ENCODE data around the gene FAM184A. TPM values are rescaled to one million over a fixed set of nuclear protein-coding genes. Genes with fewer than 3 reads are reported as not detected.

FAM184A gene
- polyA plus RNA-seq, 1 experiment, result 0.02 TPM

DNA sequence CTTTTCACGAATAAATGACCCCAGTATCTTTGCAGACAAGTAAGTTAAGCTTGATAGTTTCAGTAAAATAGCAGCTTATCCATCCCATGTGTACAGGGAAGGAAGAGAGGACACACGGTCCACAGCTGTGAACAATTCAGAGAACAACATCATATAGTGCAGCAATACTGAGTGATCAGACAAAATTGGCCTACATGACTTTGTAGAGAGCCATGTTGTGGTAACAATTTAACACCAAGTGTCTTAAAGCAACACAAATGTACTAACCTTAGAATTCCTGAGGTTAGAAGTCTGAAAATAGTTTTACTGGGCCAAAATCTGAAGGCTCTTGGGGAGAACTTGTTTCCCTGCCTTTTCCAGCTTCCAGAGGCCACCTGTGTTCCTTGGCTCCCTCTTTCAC is 12.5 kb downstream of the FAM184A start:
- H3K4me3 ChIP-seq (ENCODE audit: low read depth, low read length), result no peak overlapping the region
- no peaks in the 10 kb centered on the region for H3K9me3 ChIP-seq (ENCODE audit: control insufficient read depth, insufficient read depth, low read length)
- POLR2A ChIA-PET, result no interaction called here
- CTCF ChIA-PET, result no interaction called here
- DNase-seq (ENCODE audit: low read depth, low spot score), result no peak
- H3K27ac ChIP-seq (ENCODE audit: low read depth, low read length), result no peak overlapping the region
- TF ChIP-seq, protein P1, sequence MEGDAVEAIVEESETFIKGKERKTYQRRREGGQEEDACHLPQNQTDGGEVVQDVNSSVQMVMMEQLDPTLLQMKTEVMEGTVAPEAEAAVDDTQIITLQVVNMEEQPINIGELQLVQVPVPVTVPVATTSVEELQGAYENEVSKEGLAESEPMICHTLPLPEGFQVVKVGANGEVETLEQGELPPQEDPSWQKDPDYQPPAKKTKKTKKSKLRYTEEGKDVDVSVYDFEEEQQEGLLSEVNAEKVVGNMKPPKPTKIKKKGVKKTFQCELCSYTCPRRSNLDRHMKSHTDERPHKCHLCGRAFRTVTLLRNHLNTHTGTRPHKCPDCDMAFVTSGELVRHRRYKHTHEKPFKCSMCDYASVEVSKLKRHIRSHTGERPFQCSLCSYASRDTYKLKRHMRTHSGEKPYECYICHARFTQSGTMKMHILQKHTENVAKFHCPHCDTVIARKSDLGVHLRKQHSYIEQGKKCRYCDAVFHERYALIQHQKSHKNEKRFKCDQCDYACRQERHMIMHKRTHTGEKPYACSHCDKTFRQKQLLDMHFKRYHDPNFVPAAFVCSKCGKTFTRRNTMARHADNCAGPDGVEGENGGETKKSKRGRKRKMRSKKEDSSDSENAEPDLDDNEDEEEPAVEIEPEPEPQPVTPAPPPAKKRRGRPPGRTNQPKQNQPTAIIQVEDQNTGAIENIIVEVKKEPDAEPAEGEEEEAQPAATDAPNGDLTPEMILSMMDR (IDR thresholded peaks at IDR 0.05; ENCODE audit: low read depth, low read length), result no peak
- no peaks in the 10 kb centered on the region for H3K27me3 ChIP-seq (ENCODE audit: control insufficient read depth, insufficient read depth, low read length)

DNA sequence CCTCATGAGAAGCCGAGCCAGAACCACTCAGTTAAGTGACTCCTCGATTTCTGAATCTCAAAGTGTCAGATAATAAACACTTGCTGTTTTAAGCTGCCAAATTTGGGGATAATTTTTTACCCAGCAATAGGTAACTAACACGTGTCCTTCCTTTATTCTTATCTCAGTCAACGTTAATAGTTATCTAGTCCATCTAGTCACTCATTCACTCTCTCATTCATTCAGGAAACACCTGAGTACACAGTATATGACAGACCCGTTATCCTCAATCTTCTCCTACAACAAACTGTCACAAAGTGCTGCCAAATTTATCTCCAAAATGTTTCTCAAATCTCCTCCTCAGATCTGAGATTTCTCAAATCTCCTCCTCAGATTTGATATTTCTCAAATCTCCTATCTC is 13.1 kb downstream of the FAM184A start:
- Histone ChIP-seq H3K27me3 (ENCODE audit: control insufficient read depth, insufficient read depth, low read length) (no peaks in the 10 kb centered on the region), H3K9me3 (ENCODE audit: control insufficient read depth, insufficient read depth, low read length) (no peaks in the 10 kb centered on the region), H3K4me3 (ENCODE audit: low read depth, low read length) (no peak overlapping the region), H3K27ac (ENCODE audit: low read depth, low read length) (no peak overlapping the region)
- no peak for DNase-seq (ENCODE audit: low read depth, low spot score)
- ChIA-PET CTCF (no interaction called here), POLR2A (no interaction called here)
- TF ChIP-seq, protein P1 (IDR thresholded peaks at IDR 0.05; ENCODE audit: low read depth, low read length), result no peak

DNA sequence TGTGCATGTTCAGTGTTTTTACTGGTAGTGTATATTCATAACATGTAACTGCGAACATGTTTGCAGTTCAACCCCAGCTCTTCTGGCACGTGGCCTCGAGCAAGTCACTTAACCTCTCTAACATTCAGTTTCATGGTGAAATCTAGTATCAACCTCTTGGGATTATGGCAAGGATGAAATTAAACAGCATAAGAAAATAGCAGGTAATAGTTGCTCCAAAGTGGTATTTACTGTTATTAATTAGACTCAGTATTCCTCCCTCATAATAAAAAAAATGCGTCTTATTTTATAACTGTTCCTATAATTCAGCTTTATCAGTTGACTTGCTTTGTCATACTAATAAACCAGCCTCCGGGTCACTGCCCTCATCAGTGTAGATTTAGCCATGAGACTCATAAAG is 15.0 kb downstream of the FAM184A start:
- Histone ChIP-seq H3K9me3 (ENCODE audit: control insufficient read depth, insufficient read depth, low read length) (no peaks in the 10 kb centered on the region), H3K27ac (ENCODE audit: low read depth, low read length) (no peak overlapping the region), H3K4me3 (ENCODE audit: low read depth, low read length) (no peak overlapping the region), H3K27me3 (ENCODE audit: control insufficient read depth, insufficient read depth, low read length) (no peaks in the 10 kb centered on the region)
- no peak for DNase-seq (ENCODE audit: low read depth, low spot score)
- POLR2A ChIA-PET, result no interaction called here
- CTCF ChIA-PET, result no interaction called here
- TF ChIP-seq, protein P1 (IDR thresholded peaks at IDR 0.05; ENCODE audit: low read depth, low read length), result no peak

DNA sequence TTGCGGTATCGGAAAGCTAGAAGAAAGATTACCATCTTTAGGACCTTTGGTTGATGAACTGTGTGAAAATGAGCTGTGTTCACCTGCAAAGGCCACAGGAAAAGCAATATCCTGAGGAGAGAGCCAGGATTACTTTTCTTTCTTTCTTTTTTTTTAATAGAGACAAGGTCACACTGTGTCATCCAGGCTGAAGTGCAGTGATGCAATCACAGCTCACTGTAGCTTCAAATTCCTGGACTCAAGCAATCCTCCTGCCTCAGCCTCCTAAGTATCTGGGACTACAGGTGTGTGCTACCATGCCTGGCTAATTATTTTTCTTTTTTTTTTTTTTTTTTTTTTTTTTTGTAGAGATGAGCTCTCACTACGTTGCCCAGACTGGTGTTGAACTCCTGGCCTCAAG is 17.2 kb downstream of the FAM184A start:
- no peak overlapping the region for H3K27ac ChIP-seq (ENCODE audit: low read depth, low read length)
- ChIA-PET POLR2A (no interaction called here), CTCF (no interaction called here)
- H3K4me3 ChIP-seq (ENCODE audit: low read depth, low read length), result no peak overlapping the region
- H3K27me3 ChIP-seq (ENCODE audit: control insufficient read depth, insufficient read depth, low read length), result no peaks in the 10 kb centered on the region
- no peak for DNase-seq (ENCODE audit: low read depth, low spot score)
- TF ChIP-seq, protein P1 (IDR thresholded peaks at IDR 0.05; ENCODE audit: low read depth, low read length), result no peak
- H3K9me3 ChIP-seq (ENCODE audit: control insufficient read depth, insufficient read depth, low read length), result no peaks in the 10 kb centered on the region

DNA sequence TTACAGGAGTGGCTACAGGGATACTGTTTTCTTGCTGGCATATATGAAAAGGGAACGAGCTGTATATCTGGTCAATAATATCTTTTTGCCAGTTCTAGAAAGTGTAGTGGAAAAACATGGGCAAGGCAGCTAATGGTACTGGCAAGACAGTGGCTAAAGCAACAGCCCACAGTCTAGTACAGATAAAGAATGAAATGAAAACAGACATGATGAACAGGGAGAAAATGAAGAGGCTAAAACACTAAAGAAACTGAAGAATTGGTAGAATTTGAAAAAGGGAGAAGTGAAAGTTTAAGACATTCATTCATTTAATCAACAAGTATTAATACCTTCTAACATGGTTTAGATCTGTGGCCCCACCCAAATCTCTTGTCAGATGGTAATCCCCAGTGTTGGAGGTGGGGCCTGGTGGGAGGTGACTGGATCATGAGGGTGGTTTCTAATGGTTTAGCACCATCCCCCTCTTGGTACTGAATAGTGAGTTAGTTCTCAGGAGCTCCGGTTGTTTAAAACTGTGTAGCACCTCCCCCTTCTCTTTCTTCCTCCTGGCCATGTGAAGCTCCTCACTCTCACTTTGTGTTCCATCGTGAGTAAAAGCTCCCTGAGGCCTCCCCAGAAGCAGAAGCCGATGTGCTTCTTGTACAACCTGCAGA is 18.1 kb downstream of the FAM184A start:
- TF ChIP-seq, protein P1 (IDR thresholded peaks at IDR 0.05; ENCODE audit: low read depth, low read length), result no peak
- Histone ChIP-seq H3K9me3 (ENCODE audit: control insufficient read depth, insufficient read depth, low read length) (no peaks in the 10 kb centered on the region), H3K4me3 (ENCODE audit: low read depth, low read length) (no peak overlapping the region), H3K27me3 (ENCODE audit: control insufficient read depth, insufficient read depth, low read length) (no peaks in the 10 kb centered on the region), H3K27ac (ENCODE audit: low read depth, low read length) (no peak overlapping the region)
- ChIA-PET CTCF (no interaction called here), POLR2A (no interaction called here)
- no peak for DNase-seq (ENCODE audit: low read depth, low spot score)
